ENCODE data around the gene CFAP77.

- TF ChIP-seq CTCF (IDR thresholded peaks at IDR 0.05) = no peak
- no peak for TF ChIP-seq POLR2A (IDR thresholded peaks at IDR 0.05)
Measured at GRCh38 chr9:132401824-132402223, 8.2 kb upstream of the CFAP77 start.
